Activated CD4-positive, alpha-beta T cell treated with anti-CD3 and anti-CD28 coated beads for 4 hours (primary cell): ENCODE measurements around the gene RAMACL.
"Not testable (repeated sequence)": the region's sequence is repeated elsewhere in the genome, so short reads cannot be mapped to it uniquely, and the experiment has no call there.

Experiments
- DNase-seq, 2 donors: peaks; one replicate each; pipeline ENCODE4 v3.0.0-alpha.2; 2020

RAMACL gene

GRCh38 chr6:166595061-166595780 is 8.7 kb upstream of the RAMACL start:
- no peak for DNase-seq

- no peak for DNase-seq
These were observed 6.3 kb upstream of the RAMACL start for GRCh38 chr6:166592821-166593220.

- no peak for DNase-seq
These were observed 5.6 kb upstream of the RAMACL start for GRCh38 chr6:166591961-166592520.

DNA sequence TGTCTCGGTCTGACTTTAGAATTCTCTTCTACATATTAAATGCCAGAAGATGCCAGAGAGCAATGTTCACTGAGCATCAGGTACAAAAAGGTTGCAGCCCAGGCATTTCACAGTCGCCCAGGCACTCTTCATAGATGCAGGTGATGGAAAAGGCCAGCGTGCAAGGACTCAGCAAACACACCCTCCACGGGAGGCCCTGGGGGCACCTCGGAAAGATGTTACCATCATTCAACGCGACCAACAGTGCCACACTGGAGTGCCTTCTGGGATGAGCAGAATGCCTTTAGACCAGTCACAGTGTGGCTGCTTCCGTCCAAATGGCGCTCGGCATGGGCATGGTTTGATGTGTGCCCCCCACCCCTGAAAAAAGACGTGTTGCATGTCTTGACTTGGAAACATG is 4.5 kb upstream of the RAMACL start:
- DNase-seq, result no peak

- DNase-seq, result no peak
These were observed 3.5 kb upstream of the RAMACL start for GRCh38 chr6:166589786-166590574.

DNA sequence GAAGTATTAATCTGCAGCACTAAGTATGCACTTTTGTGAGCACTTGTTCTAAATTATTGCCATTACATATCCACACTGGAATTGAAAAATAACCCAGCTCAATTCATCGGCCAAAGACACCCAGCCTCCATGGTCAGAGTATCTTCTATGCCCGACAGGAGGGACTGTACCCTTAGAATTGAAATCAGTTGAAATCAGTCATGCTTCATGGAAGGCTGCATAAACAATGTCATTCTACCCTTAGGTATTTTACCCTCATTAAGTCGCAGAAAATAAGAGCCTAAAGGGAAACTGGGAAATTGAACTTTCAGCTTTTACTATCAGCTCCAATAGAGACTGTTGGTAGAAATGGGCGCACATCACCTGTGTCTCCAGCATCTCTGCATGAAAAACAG is 2.9 kb upstream of the RAMACL start:
- DNase-seq, result no peak

DNA sequence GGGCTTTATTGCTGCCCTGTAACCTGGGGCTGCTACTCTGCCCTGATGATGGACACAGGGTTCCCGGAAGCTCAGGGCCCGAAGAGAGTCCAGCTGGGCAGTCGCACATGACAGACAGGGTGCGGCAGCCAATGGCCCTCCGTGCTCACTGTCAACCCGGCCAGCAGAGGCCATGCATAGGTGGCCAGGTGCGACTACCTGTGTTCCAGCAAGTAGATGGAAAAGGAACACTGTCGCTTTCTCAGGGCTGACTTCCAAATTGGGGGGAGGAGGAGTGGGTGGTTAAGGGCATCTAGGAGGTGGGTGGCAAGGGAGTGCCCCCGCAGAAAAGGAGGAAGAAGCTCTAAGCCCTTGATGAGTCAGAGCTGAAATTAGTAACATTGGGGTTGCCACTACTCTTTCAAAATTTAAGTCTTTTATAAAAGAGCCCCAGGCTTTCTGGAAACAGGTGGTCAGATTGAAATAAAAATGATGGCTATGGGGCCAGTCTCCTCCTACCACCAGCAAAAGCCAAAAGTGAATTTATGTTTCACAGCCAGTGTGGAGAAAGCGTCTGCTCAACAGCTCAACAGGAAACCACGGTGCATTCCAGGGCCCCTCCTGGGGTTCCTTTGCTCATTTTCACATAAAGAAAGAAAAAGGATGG is 2.3 kb upstream of the RAMACL start:
- DNase-seq, result no peak

DNA sequence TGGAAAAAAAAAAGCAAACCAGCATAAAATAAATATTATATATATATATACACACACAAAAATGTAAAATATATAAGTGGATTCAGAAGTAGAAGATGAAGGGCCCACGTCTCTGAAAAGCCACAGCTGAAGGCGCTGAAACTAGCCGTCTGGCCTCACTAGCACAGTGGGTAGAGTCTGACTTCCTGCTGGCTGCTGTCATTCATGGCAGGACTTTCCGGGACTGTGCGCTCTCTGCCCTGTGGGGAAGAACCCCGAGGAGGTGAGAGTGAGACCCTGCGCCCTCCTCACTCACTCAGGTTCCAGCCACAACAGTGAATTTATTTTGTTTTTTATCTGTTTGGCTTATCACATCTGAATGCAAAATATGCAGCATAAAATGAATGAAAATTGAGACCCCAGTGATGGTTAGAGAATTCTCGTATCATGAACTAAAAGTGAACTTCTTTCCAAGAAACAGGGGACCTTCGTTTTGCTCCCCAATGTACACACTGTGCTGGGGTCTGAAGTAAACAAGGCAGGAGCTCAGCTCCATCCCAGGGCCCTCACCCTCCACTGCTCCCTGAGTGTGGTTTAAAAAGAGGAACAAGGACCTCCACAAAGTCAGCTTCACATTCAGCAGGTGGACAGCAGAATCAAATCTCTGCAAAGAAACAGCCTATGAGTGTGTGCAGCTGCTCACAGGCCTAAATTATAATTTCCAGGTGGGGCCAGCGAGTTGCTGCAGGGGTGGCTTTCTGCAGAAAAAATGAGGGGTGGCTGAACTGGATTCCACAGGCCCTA is 1.3 kb upstream of the RAMACL start:
- no peak for DNase-seq

DNA sequence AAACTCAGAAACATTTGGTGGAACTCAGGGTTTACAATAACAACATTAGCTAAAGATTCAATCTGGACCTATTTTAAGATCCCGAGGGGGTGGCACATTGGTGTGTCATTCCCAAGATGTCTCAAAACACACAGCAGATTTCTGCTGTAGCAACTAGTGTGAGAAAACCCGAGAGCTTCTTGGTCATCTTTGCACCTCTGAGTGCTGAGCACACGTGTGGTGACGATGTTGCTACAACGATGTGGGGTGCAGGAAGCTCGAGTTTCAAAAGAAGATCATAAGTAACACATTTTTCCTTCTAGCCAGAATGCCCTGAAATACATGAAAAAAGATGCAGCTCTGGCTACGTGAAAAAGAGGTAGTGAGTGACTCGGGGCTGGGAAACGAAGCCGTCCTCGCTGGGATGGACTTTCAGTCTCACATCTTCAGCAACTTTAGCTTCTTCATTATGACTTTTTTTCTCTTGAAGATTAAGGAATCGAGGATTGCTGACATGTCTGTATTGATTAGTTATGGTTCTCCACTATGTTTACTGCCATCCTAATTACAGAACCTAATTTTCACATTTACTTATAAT is 1.5 kb downstream of the RAMACL start:
- DNase-seq, result no peak

DNA sequence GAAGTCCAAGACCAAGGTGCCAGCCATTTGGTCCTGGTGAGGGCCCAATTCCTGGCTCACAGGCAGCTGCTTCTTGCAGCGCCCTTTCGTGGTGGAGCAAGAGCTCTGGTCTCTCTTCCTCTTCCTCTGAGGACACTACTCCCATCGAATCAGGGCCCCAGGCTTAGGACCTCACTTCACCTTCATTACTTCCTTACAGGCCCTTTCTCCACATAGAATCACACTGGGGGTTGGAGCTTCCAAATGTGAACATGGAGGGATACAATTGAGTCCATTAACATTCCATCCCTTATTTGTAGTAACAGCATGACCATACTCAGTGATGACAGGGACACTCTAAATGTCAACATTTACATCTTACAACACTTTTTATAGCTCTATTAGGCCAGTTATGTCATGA is 2.3 kb downstream of the RAMACL start:
- DNase-seq, result no peak

DNA sequence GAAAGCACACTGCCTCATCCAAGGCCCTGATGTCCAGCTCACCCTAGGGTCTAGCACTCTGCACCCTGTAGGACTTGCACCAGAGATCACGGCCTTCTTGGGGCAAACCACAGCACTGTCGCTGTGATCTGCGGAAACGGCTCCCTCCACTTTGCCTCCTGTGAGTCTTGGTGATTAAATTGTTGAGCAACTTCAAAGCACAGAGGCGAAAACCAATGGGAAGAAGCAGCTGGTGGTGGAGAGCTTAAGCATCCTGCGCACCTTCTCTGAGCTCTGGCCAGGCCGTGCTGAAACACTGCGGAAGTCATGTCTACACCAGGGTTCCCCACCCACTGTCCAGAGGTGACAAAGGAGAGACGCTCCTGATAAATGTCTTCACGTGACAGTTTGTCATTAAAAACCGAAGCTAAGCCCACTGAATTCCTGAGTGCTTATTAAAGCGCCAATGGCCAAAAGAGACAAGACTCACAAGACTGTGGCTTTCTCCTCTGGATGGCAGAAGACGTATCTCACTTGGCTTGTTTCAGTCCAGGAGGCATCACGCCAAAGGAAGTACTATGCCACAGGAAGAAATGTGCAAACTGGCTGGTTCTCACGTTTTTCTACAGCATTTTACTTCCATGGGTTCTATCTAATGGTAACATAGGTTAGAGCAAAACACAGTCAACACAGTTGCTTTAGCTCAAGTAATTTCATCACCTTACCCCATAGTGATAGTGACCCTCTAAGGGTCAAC is 3.1 kb downstream of the RAMACL start:
- no peak for DNase-seq

DNA sequence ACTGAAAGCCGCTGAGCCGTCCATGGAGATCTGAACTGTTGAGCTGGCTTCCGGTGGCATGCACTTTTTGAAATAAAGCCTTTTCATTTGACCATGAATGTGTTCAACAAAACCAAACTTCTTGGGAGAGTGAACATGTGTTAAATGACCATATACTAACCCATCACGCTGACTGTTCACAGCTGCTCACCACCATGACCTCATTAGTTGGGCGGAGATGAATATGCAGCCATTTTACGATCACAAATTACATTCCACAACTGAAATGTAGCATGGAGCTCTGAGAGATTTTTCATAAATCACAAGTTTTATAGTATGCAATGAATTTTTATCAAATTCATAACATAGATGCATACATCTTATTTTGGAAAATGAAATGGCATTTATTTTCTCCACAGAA is 4.2 kb downstream of the RAMACL start:
- no peak for DNase-seq

GRCh38 chr6:166581801-166582200 is 4.7 kb downstream of the RAMACL start:
- DNase-seq, result not testable (repeated sequence)

DNA sequence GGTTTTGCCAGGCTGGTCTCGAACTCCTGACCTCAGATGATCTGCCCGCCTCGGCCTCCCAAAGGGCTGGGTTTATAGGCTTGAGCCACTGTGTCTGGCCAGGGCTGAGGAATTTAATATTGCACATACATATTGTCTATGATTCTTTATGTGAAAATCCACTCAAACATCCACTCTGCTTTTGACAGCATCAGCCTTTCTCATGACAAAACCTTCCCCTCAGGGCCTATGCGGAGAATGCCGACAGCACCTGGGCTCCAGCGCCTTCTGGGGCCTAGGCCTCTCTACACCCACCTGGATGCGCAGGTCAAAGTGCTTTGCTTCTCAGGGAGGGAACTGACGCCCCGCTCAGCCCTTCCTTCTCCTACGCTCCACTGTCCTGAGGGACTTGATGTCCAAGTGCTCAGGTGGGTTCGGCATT is 5.4 kb downstream of the RAMACL start:
- DNase-seq, result no peak

DNA sequence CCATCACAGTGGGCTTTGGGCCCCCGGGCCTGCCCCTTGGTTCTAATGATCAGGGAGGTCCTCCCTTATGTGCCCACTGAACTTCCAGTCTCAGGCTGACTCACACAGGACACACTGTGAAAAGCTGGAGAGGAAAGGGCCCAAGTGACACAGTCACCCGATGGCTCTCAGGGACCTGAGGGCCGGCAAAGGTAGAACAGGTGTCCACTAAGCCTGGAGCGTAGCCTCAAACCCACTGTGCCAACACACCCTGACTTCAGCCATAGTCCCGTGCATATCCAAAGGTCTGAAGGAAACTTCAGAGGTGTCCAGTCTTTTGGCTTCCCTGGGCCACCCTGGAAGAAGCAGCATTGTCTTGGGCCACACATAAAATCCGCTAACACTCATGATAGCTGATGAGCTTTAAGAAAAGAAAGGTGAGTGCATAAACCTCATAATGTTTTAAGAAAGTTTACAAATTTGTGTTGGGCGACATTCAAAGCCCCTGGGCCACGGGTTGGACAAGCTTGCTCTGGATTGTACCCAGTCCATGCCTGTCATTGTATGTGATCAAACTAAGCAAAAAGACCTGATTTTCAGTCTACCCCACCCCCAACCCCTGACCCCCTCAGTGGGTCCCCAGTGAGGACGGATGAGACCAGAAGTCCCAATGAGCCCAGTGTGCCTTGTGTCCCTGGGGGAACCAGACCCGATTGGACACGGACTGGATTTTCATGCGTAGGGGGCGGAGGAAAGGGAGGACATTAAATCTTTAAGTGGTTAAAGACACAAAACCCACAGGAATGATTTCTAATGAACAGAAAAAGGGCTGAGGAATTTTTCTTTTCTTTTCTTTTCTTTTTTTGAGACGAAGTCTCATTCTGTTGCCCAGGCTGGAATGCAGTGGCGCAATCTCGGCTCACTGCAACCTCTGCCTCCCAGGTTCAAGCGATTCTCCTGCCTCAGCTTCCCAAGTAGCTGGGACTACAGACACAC is 6.1 kb downstream of the RAMACL start:
- no peak for DNase-seq

DNA sequence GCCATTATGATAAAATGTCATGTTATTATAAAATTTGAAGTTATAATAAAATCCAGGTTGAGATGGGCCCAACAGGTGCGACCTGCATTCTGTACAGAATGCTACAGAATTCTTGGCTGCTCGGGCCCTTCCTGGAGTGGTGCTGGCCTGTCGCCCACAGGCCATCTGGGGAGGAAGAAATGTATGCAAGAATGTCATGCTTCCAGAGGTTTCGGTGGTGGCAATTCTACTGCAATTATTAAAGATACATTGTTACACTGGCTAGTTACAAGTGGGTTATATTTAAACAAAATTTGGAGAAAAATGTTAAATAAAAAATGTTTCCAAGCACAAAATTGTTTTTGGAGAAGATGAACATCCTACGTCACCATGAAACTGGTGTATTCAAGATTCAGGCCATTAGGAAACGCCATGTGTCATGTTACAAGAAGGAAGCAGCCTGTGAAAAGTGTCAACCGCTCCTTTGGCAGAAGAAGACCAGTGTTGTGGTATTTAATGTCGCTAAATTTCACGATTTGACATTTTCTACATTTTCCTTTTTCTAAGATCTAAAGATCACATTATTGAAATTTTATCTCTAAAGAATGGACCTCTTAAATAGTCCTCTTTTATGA is 7.1 kb downstream of the RAMACL start:
- DNase-seq, result no peak

DNA sequence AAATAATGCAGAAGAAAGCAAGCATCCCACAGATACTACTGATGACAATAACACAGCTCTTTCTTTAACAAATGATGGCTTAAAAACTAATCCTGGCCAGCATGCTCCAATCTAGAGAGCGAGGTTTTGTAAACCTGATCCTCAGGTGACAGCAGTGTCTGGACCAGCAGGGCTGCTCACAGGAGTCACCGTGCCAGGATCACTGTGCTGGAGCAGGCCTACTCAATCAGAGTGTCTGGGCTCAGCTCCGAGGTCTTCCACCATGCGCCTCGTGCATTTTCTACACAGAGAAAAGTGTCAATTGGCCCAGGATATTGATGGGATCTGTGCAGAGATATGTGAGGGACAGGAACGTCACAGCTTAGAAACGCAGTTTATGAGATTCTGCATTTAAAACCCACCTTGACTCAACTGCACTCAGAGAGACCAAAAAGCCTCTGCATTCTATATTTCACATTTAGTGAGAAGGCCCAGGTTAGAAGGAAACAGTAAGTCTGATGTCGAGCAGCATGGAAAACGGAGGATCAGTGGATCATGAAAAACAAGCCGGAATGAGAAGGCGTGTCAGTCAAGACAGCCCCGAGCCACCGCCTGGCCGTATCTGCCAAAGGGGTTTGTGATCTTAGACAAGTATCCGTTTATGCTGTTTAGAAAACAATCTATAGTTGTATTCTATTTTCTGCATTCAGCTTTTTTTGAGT is 7.8 kb downstream of the RAMACL start:
- no peak for DNase-seq

DNA sequence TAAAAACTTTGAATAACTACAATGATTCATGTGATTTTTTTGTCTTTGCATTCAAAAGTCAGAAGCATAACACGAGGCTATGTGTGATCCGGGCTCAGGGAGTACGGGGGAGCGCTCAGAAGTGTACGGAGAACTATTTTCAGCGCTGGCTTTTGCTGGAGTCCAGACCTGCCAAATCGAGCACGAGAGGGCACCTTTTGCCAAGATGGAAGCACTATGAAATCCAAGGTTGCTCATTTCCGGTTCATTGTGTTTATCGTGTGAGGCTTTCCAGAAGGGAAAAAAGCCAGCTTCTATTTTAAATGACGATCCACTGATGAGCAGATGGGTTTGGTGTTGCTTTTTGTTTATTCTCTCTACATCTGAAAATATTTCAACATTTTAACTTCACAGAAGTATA is 11.3 kb downstream of the RAMACL start:
- no peak for DNase-seq

- no peak for DNase-seq
These were observed 12.8 kb downstream of the RAMACL start for GRCh38 chr6:166573511-166574216.
